Measurements from ENCODE around the gene FGD3. TPM values are rescaled to one million over a fixed set of nuclear protein-coding genes. Genes with fewer than 3 reads are reported as not detected.

Gene FGD3
- total and polyA plus RNA-seq, 9 of the 15 experiments (the other 6 are each of a cell fraction or from before 2014, with no cell fraction given) = 0.07 to 1.3 (median 0.29) TPM

DNA sequence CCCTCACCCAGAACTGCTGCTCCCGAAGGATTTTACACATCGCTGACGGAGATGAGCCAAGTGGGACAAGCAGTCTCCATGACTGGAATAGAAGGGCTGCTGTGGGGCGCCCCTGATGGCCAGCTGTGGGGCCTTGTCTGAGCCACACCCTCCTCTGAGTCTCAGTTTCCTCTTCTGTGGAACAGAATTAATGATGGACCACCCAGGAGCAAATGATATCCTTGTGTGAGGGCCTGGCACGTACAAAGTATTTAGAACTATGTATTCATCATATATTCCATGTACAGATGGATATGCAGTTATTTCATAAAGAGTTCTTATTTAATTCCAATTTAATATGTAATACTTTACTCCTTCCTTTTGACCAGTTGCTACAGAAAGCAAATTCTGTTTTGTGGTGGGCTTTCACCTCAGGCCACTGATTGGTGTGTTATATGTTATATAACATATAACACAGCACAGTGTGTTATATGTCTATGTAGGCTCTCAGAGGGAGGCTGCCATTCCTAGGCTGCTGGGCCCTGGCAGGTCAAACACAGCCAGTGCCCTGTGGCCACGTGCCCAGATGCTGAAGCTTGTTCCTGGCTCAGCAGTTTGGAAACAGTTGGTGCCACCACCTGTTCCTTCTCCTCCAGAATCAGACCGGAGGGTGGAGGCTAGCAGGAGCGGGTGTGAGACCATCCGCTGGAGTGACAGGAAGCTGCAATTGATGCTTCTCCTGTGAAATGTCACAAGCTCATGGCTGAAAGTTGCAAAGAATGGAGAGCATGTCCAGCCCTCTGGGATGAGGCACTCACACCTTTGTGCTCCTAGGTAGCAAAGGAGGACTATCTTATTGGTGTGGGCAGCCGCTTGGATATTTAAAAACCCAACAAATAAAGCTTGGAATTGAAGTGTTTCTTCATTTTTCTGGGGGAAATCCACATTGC lies 4.4 kb upstream of the FGD3 start (continued):
- TF ChIP-seq, protein P1, sequence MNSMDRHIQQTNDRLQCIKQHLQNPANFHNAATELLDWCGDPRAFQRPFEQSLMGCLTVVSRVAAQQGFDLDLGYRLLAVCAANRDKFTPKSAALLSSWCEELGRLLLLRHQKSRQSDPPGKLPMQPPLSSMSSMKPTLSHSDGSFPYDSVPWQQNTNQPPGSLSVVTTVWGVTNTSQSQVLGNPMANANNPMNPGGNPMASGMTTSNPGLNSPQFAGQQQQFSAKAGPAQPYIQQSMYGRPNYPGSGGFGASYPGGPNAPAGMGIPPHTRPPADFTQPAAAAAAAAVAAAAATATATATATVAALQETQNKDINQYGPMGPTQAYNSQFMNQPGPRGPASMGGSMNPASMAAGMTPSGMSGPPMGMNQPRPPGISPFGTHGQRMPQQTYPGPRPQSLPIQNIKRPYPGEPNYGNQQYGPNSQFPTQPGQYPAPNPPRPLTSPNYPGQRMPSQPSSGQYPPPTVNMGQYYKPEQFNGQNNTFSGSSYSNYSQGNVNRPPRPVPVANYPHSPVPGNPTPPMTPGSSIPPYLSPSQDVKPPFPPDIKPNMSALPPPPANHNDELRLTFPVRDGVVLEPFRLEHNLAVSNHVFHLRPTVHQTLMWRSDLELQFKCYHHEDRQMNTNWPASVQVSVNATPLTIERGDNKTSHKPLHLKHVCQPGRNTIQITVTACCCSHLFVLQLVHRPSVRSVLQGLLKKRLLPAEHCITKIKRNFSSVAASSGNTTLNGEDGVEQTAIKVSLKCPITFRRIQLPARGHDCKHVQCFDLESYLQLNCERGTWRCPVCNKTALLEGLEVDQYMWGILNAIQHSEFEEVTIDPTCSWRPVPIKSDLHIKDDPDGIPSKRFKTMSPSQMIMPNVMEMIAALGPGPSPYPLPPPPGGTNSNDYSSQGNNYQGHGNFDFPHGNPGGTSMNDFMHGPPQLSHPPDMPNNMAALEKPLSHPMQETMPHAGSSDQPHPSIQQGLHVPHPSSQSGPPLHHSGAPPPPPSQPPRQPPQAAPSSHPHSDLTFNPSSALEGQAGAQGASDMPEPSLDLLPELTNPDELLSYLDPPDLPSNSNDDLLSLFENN (IDR thresholded peaks at IDR 0.05; ENCODE audit: low read depth in 2 of 2, low read length in 2 of 2) = no peak
- TF ChIP-seq, protein P2, sequence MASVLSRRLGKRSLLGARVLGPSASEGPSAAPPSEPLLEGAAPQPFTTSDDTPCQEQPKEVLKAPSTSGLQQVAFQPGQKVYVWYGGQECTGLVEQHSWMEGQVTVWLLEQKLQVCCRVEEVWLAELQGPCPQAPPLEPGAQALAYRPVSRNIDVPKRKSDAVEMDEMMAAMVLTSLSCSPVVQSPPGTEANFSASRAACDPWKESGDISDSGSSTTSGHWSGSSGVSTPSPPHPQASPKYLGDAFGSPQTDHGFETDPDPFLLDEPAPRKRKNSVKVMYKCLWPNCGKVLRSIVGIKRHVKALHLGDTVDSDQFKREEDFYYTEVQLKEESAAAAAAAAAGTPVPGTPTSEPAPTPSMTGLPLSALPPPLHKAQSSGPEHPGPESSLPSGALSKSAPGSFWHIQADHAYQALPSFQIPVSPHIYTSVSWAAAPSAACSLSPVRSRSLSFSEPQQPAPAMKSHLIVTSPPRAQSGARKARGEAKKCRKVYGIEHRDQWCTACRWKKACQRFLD (CRISPR knock-in tag; IDR thresholded peaks at IDR 0.05) = no peak
- TF ChIP-seq SMARCC2 (IDR thresholded peaks at IDR 0.05; ENCODE audit: low read depth) (no peak), ZKSCAN1 (IDR thresholded peaks at IDR 0.05; ENCODE audit: low read depth, low read length) (no peak), ZFP36 (IDR thresholded peaks at IDR 0.05; ENCODE audit: low read depth, low read length, partially characterized antibody) (no peak), ZNF561 (CRISPR knock-in tag; conservative IDR thresholded peaks at IDR 0.05) (no peak), NONO (IDR thresholded peaks at IDR 0.05; ENCODE audit: low read depth in 2 of 2, low read length in 1 of 2) (no peak), PHF20 (IDR thresholded peaks at IDR 0.05; ENCODE audit: partially characterized antibody) (no peak), HDAC2 (IDR thresholded peaks at IDR 0.05) (no peak), GABPA (tag; conservative IDR thresholded peaks at IDR 0.05; ENCODE audit: low read depth) (no peak), ZNF274 (IDR thresholded peaks at IDR 0.05; ENCODE audit: borderline replicate concordance, low read depth, low read length) (no peak)
- TF ChIP-seq, protein P3, sequence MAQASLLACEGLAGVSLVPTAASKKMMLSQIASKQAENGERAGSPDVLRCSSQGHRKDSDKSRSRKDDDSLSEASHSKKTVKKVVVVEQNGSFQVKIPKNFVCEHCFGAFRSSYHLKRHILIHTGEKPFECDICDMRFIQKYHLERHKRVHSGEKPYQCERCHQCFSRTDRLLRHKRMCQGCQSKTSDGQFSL (CRISPR knock-in tag; IDR thresholded peaks at IDR 0.05) = no peak
- TF ChIP-seq, protein P3 (tag; IDR thresholded peaks at IDR 0.05) = no peak
- TF ChIP-seq, protein P4, sequence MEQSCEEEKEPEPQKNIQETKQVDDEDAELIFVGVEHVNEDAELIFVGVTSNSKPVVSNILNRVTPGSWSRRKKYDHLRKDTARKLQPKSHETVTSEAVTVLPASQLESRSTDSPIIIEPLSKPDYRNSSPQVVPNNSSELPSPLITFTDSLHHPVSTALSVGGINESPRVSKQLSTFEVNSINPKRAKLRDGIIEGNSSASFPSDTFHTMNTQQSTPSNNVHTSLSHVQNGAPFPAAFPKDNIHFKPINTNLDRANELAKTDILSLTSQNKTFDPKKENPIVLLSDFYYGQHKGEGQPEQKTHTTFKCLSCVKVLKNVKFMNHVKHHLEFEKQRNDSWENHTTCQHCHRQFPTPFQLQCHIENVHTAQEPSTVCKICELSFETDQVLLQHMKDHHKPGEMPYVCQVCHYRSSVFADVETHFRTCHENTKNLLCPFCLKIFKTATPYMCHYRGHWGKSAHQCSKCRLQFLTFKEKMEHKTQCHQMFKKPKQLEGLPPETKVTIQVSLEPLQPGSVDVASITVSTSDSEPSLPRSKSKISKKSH (CRISPR knock-in tag; IDR thresholded peaks at IDR 0.05) = no peak

All from K562 (cell line).